Type B pancreatic cell (in vitro differentiated cells): ENCODE data around the gene ATP2B2. TPM values are rescaled to one million over a fixed set of nuclear protein-coding genes. Genes with fewer than 3 reads are reported as not detected.

ENCODE experiments used
- DNase-seq: peaks from one replicate; pipeline ENCODE4 v3.0.0; 2021; ENCODE audit warnings: mixed read lengths; ENCODE audit not compliant: unreplicated experiment; ENCODE audit errors: extremely low spot score
- H3K27ac Mint-ChIP-seq: 2 replicates; pipeline ENCODE4 v1.8.0; 2021; ENCODE audit warnings: mild to moderate bottlenecking, mixed read lengths
- H3K27me3 Mint-ChIP-seq: 2 replicates; pipeline ENCODE4 v1.8.0; 2021; ENCODE audit warnings: mixed read lengths
- H3K36me3 Mint-ChIP-seq: 2 replicates; pipeline ENCODE4 v1.8.0; 2021; ENCODE audit warnings: mixed read lengths
- H3K4me1 Mint-ChIP-seq: one replicate; pipeline ENCODE4 v1.8.0; 2021; ENCODE audit warnings: mixed read lengths; ENCODE audit not compliant: unreplicated experiment
- H3K4me3 Mint-ChIP-seq: 2 replicates; pipeline ENCODE4 v1.8.0; 2021; ENCODE audit warnings: mild to moderate bottlenecking, mixed read lengths
- H3K9me3 Mint-ChIP-seq: 2 replicates; pipeline ENCODE4 v1.8.0; 2021; ENCODE audit warnings: mixed read lengths
- total RNA-seq: library from RNA; stranded (reverse); gene quantifications from 2 replicates; pipeline ENCODE4 v1.2.1, GENCODE V29; 2021; ENCODE audit warnings: low replicate concordance
- TF ChIP-seq, protein P1 (sequence below): fragments of 200-600 bp; sonication (generic); conservative IDR thresholded peaks from 2 replicates; pipeline ENCODE4 v1.5.0; 2021; ENCODE audit warnings: antibody characterized with exemption, mild to moderate bottlenecking

Gene ATP2B2
- total RNA-seq, 1 donor from 2014 or later, result 0.31 TPM

DNA sequence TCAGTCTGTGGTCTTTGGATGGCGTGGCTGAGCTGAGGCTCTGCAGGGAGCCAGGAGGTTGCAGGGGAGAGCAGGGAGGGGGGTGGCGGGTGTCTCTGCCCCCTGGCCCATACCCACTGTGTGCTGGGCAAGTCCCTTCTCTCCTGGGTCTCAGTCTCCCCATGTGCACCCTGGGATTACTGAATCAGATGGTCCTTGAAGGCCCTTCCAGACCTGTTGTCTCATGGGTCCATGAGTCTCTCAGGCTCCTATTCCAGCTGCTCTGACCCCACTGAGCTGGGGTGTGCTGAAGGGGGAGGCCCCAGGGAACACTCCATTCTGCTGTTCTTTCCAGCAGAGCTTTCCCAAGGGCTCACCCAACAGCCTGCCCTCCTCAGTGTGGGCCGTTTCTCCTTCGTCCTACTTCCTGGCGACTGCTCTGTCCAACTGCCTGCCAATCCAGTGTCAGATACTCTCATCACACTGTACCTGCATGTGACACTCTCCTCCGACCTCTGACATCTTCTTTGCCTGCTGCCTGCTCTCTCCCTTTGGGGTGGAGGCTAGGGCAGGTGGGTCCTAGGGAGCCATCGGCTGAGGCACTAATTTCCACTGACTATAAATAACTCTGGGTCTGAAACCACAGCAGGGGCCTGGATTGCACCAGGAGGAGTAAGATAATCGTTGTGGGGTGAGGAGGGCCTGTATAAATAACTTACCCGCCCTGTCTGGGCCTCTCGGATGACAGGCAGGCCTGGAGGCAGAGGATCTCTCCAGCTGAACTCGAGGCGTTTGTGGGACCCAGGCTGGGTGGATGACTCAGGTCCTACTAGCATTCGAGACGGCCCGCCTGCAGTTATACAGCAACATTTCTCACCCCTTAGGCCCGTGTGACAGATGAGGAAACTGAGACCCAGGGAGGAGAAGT, 67.1 kb downstream of the ATP2B2 start:
- H3K4me1 Mint-ChIP-seq, result peaks cover 4% of the 10 kb centered on the region
- TF ChIP-seq, protein P1, sequence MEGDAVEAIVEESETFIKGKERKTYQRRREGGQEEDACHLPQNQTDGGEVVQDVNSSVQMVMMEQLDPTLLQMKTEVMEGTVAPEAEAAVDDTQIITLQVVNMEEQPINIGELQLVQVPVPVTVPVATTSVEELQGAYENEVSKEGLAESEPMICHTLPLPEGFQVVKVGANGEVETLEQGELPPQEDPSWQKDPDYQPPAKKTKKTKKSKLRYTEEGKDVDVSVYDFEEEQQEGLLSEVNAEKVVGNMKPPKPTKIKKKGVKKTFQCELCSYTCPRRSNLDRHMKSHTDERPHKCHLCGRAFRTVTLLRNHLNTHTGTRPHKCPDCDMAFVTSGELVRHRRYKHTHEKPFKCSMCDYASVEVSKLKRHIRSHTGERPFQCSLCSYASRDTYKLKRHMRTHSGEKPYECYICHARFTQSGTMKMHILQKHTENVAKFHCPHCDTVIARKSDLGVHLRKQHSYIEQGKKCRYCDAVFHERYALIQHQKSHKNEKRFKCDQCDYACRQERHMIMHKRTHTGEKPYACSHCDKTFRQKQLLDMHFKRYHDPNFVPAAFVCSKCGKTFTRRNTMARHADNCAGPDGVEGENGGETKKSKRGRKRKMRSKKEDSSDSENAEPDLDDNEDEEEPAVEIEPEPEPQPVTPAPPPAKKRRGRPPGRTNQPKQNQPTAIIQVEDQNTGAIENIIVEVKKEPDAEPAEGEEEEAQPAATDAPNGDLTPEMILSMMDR, result no peak
- H3K9me3 Mint-ChIP-seq, result no peaks in the 10 kb centered on the region
- H3K36me3 Mint-ChIP-seq, result no peaks in the 10 kb centered on the region
- no peak overlapping the region for H3K27ac Mint-ChIP-seq
- DNase-seq, result no peak
- H3K4me3 Mint-ChIP-seq, result no peak overlapping the region
- peaks cover 10% of the 10 kb centered on the region for H3K27me3 Mint-ChIP-seq

DNA sequence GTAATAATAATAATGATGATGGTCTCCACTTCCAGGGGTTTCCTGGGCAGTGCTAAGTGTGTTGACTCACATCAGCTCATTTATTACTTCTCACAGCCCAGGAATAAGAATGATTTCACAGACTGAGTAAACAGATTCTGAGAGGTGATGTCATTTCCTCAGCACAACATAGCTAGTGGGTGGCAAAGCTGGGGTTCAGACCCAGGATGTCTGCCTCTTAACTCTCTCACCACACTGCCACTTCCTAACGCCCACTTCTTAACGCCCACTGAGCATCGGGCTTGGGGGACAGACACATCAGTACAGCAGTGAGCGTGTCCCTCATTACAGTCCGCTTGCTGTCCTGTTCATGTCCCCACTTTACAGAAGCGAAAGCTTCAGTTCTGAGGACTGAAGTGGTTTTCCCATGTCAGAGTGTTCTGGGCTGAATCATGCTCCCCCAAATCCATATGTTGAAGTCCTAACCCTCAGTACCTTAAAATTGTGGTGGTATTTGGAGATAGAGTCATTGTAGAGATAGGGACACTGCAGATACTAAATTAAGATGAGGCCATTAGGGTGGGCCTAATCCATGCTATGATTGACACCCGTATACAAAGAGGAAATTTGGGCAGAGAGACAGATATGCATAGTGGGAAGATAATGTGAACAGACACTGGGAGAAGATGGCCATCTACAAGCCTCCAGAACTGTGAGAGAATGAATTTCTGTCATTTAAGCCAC, 68.0 kb downstream of the ATP2B2 start:
- DNase-seq, result no peak
- TF ChIP-seq, protein P1, result no peak
- no peak overlapping the region for H3K27ac Mint-ChIP-seq
- no peak overlapping the region for H3K4me3 Mint-ChIP-seq
- peaks cover 4% of the 10 kb centered on the region for H3K4me1 Mint-ChIP-seq
- H3K9me3 Mint-ChIP-seq, result no peaks in the 10 kb centered on the region
- peaks cover 8% of the 10 kb centered on the region for H3K27me3 Mint-ChIP-seq
- H3K36me3 Mint-ChIP-seq, result no peaks in the 10 kb centered on the region

DNA sequence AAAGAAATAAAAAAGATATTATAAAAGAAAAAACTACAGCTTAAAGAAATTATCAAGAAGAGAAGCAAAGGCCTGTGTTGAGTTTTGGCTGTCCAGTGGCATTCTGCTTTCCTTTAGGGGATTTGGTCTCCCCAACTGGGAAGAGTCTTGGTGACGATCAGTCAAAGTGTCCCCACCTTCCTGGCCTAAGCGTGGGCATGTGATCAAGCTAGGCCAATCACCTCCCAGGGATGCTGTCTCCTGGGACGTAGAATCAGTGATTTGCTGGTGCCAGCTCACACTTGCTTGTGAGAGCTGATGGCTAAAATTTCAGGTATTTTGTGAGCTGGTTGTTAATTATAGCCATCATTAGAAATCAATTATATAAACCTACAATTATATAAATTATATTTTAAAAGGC, 69.5 kb downstream of the ATP2B2 start:
- H3K4me3 Mint-ChIP-seq, result no peak overlapping the region
- TF ChIP-seq, protein P1, result no peak
- no peaks in the 10 kb centered on the region for H3K36me3 Mint-ChIP-seq
- no peak for DNase-seq
- H3K27ac Mint-ChIP-seq, result no peak overlapping the region
- H3K4me1 Mint-ChIP-seq, result peaks cover 4% of the 10 kb centered on the region
- H3K27me3 Mint-ChIP-seq, result peaks cover 13% of the 10 kb centered on the region
- no peaks in the 10 kb centered on the region for H3K9me3 Mint-ChIP-seq

DNA sequence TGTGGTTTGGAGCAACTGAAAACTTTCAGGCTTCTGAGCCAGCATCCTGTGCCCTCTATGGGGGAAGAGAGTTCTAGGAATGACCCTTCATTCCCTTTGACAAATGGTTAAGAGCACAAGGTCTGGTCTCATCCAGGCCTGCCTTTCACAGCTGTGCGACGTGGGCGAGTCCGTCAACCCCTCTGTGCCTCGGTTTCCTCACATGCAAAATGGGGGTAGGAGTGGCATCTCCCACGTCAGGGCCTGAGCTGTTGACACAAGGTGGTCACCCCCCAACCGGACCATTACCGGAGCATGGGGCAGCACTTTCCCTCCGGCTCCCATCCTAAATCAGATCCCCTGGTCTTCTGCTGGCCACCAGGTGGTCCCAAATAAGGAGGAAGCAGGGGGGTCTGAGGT, 70.4 kb downstream of the ATP2B2 start:
- Mint-ChIP-seq H3K27me3 (peaks cover 15% of the 10 kb centered on the region), H3K4me3 (no peak overlapping the region), H3K4me1 (peaks cover 4% of the 10 kb centered on the region), H3K27ac (no peak overlapping the region), H3K36me3 (no peaks in the 10 kb centered on the region), H3K9me3 (no peaks in the 10 kb centered on the region)
- TF ChIP-seq, protein P1, result no peak
- DNase-seq, result no peak

DNA sequence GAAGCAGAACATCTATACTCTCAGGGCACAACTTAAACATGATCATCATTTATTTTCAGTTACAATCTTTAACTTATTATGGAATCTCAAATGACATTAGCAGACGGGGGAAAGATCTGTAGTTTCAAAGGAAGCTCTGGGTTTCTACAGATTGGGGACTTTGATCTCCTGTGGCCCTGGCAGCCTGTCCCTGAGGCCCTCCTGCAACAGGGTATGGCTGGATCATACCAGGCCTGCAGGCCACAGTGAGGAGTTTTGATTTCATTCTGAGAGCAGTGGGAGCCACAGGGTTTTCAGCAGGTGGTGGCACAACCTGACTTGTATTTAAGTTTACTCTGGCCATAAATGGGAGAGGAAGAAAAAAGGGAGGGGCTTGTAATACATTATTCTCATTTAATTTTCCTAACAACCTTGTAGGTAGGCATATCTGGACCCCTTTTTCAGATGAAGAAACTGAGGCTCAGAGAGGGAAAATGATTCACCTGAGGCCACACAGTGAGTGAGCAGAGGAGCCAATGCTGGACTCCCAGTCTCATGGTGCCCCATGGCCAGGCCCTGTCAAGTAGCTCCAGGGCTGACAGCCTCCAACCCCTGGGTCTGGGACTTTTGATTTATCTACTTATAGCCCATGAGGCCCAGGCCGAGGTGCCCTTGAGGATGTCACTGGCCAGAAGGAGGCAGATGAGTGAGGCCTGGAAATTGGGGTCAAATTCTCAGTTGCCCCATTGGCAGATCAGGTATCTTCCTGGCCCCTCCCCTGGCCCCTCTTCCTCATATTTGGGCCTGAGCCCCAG, 71.0 kb downstream of the ATP2B2 start:
- Mint-ChIP-seq H3K9me3 (no peaks in the 10 kb centered on the region), H3K27me3 (peaks cover 20% of the 10 kb centered on the region), H3K4me1 (peaks cover 4% of the 10 kb centered on the region), H3K36me3 (no peaks in the 10 kb centered on the region), H3K27ac (no peak overlapping the region), H3K4me3 (no peak overlapping the region)
- TF ChIP-seq, protein P1, result no peak
- no peak for DNase-seq
